Measurements from ENCODE around the gene VGLL4. TPM values are rescaled to one million over a fixed set of nuclear protein-coding genes. Genes with fewer than 3 reads are reported as not detected.

The VGLL4 gene
- total RNA-seq, 1 experiment from 2014 or later, result 41.2 TPM

DNA sequence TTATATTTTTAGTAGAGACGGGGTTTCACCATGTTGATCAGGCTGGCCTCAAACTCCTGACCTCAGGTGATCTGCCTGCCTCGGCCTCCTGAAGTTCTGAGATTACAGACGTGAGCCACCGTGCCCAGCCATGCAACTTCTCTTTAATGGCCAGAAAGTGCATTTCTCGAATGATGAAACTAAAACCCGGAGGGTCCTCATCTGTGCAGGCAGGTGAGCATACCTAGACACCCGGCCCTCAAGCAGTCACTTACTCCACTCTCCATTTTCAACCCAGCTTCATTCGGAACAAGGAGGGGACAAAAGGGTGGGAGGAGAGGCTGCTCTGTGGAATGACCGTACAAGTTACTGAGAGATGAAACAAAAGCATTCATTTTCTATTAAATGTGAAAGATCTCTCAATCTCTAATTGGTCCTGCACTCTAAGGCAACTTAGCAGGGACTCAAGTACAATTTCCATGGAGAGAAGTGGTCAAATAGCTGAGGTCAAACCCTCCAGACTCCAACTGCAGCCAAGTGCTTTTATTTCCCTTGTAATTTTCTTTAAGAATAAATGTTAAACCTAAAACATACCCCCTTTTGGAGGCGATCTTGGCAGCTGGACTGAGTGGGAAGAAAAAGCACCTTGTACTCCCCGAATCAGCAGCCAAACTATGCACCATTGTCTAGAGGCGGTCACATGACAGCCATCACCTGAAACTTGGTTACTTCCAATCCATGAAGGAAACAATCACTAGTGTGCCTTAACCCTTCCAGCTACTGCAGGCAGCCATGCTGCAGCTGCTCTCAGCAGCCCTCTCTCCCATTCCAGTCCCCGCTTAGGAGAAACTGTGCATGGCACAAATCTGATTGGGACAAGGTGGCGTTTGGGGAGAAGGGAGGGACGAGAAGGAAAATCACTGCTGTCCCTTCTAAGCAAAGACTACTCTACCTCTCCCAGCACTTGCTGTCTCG lies 62.2 kb downstream of the VGLL4 start:
- no peak for TF ChIP-seq EZH2 (IDR thresholded peaks at IDR 0.05; ENCODE audit: borderline replicate concordance, low read depth, low read length, poor library complexity, severe bottlenecking)
- TF ChIP-seq, protein P1, sequence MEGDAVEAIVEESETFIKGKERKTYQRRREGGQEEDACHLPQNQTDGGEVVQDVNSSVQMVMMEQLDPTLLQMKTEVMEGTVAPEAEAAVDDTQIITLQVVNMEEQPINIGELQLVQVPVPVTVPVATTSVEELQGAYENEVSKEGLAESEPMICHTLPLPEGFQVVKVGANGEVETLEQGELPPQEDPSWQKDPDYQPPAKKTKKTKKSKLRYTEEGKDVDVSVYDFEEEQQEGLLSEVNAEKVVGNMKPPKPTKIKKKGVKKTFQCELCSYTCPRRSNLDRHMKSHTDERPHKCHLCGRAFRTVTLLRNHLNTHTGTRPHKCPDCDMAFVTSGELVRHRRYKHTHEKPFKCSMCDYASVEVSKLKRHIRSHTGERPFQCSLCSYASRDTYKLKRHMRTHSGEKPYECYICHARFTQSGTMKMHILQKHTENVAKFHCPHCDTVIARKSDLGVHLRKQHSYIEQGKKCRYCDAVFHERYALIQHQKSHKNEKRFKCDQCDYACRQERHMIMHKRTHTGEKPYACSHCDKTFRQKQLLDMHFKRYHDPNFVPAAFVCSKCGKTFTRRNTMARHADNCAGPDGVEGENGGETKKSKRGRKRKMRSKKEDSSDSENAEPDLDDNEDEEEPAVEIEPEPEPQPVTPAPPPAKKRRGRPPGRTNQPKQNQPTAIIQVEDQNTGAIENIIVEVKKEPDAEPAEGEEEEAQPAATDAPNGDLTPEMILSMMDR (conservative IDR thresholded peaks at IDR 0.05; ENCODE audit: low read depth, low read length), result no peak
- peak overlapping the region; percentile 77 for H3K27ac ChIP-seq (ENCODE audit: low read depth, low read length, poor library complexity, severe bottlenecking)
- peak overlapping the region; percentile 42 for H3K4me3 ChIP-seq (ENCODE audit: low read depth, low read length, poor library complexity, severe bottlenecking)
- H3K4me1 ChIP-seq (ENCODE audit: insufficient read depth, low read length, poor library complexity, severe bottlenecking), result peaks cover 54% of the 10 kb centered on the region
- intact Hi-C loops (cut with micrococcal nuclease; ENCODE audit: unreplicated experiment), result loop anchor here (2.0 kb wide), 1 partner anchor 61 kb away; the partner anchor contains the start of gene VGLL4
- H3K27me3 ChIP-seq (replicated peaks; ENCODE audit: insufficient read depth, low read depth, low read length, poor library complexity), result no peaks in the 10 kb centered on the region
- DNase-seq (ENCODE audit: low spot score), result no peak
- POLR2A ChIA-PET (ENCODE audit: low non-redundant PET), result no interaction called here
- H3K36me3 ChIP-seq (ENCODE audit: insufficient read depth, low read length, poor library complexity, severe bottlenecking), result no peaks in the 10 kb centered on the region
- CTCF ChIA-PET, result no interaction called here
- H3K9me3 ChIP-seq (ENCODE audit: low read depth, low read length, poor library complexity, severe bottlenecking), result no peaks in the 10 kb centered on the region
- BruUV-seq (replicated peaks), result no TSS peak

GRCh38 chr3:11580645-11581044 lies 63.1 kb downstream of the VGLL4 start:
- Histone ChIP-seq H3K4me3 (ENCODE audit: low read depth, low read length, poor library complexity, severe bottlenecking) (no peak overlapping the region), H3K9me3 (ENCODE audit: low read depth, low read length, poor library complexity, severe bottlenecking) (no peaks in the 10 kb centered on the region), H3K4me1 (ENCODE audit: insufficient read depth, low read length, poor library complexity, severe bottlenecking) (peaks cover 45% of the 10 kb centered on the region), H3K27me3 (replicated peaks; ENCODE audit: insufficient read depth, low read depth, low read length, poor library complexity) (no peaks in the 10 kb centered on the region), H3K36me3 (ENCODE audit: insufficient read depth, low read length, poor library complexity, severe bottlenecking) (no peaks in the 10 kb centered on the region), H3K27ac (ENCODE audit: low read depth, low read length, poor library complexity, severe bottlenecking) (no peak overlapping the region)
- no peak for DNase-seq (ENCODE audit: low spot score)
- no TSS peak for BruUV-seq (replicated peaks)
- no peak for TF ChIP-seq EZH2 (IDR thresholded peaks at IDR 0.05; ENCODE audit: borderline replicate concordance, low read depth, low read length, poor library complexity, severe bottlenecking)
- TF ChIP-seq, protein P1 (conservative IDR thresholded peaks at IDR 0.05; ENCODE audit: low read depth, low read length), result no peak
- ChIA-PET CTCF (no interaction called here), POLR2A (ENCODE audit: low non-redundant PET) (no interaction called here)
- intact Hi-C loops (cut with micrococcal nuclease; ENCODE audit: unreplicated experiment), result no loop called here

DNA sequence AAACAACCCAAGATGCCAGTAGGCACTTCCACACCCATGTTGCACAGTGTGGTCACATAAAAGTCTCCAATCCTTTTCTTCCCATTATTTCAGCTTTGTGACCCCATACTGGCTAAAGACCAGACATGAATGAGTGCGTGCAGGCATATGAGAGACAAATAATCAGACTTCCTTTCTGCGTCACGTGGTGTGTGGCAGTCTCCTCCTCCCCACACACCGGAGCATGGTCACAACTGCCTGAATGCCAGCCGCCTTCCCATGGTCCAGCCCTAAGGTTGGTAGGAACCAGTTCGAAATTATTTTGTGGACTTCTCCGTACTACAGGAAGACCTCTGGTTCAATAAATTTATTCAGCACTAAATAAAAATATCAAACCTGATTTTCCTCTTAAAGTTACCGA lies 65.5 kb downstream of the VGLL4 start:
- Histone ChIP-seq H3K4me1 (ENCODE audit: insufficient read depth, low read length, poor library complexity, severe bottlenecking) (peaks cover 27% of the 10 kb centered on the region), H3K4me3 (ENCODE audit: low read depth, low read length, poor library complexity, severe bottlenecking) (no peak overlapping the region), H3K27me3 (replicated peaks; ENCODE audit: insufficient read depth, low read depth, low read length, poor library complexity) (no peaks in the 10 kb centered on the region), H3K27ac (ENCODE audit: low read depth, low read length, poor library complexity, severe bottlenecking) (no peak overlapping the region), H3K36me3 (ENCODE audit: insufficient read depth, low read length, poor library complexity, severe bottlenecking) (peaks cover 2% of the 10 kb centered on the region), H3K9me3 (ENCODE audit: low read depth, low read length, poor library complexity, severe bottlenecking) (no peaks in the 10 kb centered on the region)
- CTCF ChIA-PET, result no interaction called here
- POLR2A ChIA-PET (ENCODE audit: low non-redundant PET), result no interaction called here
- TF ChIP-seq, protein P1 (conservative IDR thresholded peaks at IDR 0.05; ENCODE audit: low read depth, low read length), result no peak
- TF ChIP-seq EZH2 (IDR thresholded peaks at IDR 0.05; ENCODE audit: borderline replicate concordance, low read depth, low read length, poor library complexity, severe bottlenecking), result no peak
- no TSS peak for BruUV-seq (replicated peaks)
- intact Hi-C loops (cut with micrococcal nuclease; ENCODE audit: unreplicated experiment), result no loop called here
- DNase-seq (ENCODE audit: low spot score), result no peak
